ENCODE data around the gene TMEM198.

The TMEM198 gene

DNA sequence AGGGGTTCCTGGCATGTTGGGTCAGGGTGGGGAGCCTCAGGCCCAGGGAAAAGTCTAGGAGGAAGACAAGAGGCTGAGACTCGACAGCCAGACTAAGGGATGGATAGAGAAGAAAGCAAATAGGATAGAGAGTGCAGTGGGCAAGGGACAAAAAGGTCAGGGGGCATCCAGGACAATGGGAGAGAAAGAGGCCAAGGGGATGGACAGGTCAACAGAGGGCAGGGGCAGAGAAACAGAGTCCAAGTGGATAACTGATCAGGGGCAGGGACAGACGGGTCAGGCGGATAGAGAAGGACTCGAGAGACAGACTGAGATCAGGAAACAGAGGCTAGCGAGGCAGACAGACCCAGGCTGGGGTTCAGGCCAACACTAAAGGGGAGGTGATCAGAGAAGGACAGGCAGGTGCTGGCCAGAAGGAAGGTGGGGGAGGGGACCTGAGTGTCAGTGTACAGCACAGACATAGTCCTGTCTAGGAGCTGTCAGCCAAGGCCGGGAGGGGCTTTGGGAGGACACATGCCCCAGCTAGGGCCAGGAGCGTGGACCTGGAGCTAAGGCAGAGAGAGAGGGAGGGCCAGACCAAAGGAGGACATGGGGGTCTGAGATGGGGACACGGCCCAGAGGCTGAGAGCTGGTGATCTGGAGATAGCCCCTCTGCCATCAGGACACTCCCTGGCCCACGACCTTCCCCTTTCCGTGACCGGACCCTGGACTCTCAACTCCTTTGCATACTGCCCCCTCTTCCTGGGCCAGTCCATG is 17.3 kb upstream of the TMEM198 start:
- no peak for DNase-seq

DNA sequence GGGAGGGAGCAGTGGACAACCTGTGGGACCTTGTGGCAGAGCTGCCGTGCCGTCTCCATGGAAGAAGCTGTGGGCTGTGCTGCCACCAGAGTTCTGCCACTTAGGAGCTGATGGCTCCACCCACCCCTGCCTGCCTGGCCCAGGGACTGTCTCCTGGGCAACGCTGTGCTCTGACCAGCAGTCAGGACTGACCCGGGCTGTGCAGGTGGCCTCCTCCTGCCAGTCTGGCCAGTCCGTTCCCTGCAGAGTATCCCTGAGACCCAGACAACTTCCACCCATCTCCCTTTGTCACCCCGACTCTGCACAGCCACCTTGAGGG is 16.8 kb upstream of the TMEM198 start:
- DNase-seq = no peak

DNA sequence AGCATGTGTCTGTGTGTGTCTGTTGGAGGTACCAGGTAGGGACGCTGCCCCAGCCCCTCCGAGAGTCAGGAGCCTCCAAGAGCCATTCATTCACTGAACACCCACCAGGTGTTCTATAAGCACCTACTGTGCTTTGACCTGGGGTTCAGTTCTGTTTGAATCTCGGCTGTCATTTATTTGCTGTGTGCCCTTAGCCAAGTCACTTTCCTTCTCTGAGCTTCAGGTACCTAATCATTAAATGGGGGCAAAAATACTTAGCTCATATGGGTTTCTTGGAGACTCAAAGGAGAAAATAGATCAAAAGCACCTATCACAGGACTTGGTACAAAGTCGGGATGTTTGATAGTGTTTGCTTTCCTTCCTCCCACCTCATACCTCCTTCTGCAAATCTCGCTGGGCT is 16.4 kb upstream of the TMEM198 start:
- DNase-seq = no peak

DNA sequence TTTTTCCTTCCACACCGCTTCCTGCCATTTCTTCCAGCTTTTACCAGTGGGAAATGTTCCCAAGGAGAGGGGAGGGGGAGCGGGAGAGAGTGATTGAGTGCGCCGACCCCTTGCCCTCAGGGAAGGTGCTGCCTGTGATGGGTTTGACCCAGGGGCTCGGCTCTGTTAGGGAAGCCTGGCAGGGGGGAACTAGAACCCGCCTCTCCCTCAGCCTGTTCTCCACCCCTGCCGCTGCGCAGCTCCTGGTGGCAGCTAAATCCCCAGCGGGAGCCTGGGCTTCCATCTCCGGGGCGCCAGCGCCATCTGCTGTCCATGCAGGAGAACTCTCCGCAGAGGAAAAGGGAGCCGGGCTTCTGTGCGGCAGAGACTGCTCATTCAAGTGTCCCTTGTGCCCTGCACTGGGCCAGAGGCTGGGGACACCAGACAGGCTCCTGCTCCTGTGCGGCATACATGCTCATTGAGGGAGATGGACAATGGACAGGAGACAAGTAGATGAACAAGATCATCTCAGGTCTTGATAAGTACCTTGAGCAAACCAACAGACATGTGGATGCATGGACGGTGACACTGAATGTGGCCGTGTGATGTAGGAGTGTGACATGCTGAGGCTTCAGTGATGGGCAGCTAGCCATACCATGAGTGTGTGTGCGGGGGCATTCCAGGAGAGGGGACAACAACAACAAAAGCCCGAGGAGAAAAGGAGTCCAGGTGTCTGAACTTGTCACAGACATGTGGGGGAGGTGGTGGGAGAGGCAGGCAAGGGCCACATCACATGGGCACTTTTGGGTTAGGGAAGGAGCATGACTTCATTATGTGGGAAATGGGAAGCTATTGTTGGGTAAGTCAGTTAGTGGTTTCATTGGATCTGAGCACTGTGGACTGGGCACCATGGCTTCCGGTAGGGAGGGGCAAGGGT is 13.5 kb upstream of the TMEM198 start:
- no peak for DNase-seq

DNA sequence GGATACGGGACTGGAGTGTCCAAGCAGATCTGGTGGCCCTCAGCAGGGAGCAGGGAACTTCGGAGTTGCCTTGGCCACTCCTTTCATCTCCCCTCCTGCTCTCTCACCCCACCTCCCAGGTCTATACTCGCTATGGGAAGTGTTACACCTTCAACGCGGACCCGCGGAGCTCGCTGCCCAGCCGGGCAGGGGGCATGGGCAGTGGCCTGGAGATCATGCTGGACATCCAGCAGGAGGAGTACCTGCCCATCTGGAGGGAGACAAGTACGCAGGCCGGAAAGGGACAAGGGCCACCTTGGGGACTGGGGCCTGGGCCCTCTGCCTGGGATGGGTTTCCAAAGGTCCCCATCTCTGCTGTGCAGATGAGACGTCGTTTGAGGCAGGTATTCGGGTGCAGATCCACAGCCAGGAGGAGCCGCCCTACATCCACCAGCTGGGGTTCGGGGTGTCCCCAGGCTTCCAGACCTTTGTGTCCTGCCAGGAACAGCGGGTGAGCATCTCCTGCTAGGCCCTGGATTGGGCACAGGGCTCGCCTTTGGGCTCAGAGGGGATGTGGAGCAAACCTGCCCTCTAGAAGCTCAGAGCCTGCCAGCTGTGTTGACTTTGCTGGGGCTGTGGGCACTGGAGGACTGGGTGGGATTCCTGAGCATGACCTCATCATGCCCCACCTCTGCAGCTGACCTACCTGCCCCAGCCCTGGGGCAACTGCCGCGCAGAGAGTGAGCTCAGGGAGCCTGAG is 12.0 kb upstream of the TMEM198 start:
- DNase-seq = no peak

DNA sequence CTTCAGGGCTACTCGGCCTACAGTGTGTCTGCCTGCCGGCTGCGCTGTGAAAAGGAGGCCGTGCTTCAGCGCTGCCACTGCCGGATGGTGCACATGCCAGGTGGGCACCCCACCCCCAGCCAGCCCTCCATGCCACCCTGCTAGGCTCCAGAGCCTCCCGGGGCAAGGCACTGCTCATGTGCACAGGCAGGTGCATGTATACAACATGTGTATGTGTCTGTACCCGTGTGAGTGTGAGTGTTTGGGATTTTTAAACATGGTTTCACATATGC is 11.5 kb upstream of the TMEM198 start:
- DNase-seq = no peak

DNA sequence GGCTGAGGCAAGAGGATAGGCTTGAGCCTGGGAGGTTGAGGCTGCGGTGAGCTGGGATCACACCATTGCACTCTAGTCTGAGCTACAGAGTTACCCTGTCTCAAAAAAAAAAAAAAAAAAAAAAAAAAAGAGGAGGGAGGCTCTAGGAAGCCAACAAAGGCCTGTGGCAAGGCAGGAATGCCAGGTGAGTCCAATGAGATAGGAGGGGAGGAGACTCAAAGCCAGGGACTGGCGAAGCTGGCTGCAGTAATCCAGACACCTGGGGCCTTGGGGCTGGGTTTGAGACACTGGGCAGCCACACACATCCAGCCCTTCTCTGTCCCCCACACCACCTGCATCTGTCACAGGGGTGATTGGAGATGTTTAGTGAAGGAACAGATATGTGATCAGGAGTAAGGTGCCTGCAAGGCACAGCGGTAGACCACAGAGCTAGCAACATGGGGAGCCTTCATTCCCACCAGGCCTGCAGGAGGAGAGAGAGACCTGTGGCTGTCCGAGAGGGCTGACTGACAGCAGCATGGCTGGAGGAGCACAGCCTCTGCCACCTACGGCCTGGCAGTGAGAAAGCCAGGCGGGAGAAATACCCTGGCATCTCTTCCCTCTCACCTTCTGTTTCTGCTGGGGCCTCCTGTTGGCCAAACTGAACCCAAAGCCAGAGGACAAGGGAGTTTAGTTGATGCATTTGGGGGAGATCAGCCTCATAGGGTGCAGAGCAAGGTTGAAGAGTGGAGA is 9.7 kb upstream of the TMEM198 start:
- no peak for DNase-seq

DNA sequence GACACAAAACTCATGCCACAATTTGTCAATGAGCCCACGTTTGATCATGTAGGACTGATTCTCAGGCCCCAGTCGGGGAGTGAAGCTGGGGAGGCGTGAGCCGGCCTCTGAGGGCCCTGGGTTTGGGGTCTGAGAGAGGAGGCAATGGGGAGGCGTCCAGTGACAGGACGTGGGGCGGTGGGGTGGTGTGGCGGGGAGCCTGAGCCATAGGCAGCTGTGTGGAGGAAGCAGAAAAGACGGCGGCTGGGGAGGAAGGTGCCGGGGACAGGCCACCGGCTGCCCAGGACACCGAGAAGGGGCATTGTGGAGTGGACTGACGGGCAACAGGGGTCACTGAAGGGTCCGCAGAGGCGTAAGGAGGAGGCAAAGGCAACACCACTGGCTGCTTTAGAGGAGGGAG is 7.4 kb upstream of the TMEM198 start:
- no peak for DNase-seq

DNA sequence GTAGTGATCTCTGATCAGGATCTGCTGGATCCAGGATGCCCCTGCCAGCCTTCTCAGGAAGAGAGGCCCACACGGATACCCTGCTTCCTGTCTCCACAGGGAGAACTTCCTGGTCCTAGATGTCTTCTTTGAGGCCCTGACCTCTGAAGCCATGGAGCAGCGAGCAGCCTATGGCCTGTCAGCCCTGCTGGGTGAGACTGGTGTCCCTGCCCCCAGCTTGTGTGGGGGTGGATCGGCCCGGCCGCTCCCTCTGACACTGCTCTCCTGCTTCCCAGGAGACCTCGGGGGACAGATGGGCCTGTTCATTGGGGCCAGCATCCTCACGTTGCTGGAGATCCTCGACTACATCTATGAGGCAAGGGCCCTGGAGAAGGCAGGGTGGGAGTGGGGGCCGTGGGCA is 6.9 kb upstream of the TMEM198 start:
- no peak for DNase-seq

DNA sequence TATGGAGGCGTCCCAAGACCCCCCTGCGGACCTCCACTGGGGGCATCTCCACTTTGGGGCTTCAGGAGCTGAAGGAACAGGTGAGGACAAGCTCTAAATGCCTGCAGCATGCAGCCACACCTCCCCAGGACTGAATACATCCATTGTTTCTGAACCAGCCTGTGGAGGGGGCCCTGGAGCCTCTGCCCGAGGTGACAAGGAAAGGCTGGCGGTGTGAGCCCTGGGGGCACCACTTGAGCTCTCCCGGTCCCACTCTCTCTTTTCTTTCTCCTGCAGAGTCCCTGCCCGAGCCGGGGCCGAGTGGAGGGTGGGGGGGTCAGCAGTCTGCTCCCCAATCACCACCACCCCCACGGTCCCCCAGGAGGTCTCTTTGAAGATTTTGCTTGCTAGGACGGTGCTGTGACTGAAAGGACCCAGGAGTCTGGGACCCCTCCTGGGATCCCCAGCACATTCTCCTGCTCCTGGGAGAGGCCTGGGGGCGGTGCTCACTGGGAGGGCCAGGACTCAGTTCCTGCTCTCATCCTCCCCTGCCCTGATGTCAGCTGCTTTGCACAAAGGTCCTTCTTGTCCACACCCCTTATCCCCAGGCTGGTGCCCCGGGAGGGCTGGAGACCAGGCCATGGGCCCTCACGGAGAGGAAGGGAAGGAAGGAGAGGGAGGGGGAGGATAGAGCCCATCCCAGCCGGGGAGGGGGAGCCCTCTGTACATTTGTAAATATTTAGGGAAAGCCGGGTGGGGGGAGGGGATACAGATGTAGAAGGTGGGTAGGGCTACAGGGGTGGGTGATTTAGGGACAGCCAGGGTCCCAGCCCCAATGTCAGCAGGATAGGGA is 6.0 kb upstream of the TMEM198 start:
- no peak for DNase-seq

DNA sequence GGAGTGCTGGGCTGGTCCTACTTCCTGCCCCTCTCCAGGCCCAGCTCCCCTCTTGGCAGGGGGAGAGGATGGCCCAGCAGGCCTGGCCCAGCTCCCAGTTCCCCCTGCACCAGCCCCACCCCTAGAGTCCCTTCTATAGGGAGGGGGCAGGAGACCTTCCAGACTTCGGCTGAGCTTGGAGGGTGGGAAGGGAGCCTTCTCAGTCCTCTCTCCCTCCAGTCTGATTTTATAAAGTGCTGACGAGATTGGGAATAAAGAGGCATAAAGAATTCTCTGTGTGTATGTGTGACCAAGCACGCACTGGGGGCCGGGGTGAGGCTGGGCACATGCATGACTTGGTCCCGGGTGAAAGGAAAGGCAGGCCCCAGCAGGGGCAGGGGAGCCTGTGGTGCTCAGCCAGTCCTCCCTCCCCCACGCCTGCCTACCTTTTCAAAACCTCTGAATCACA is 5.3 kb upstream of the TMEM198 start:
- no peak for DNase-seq

DNA sequence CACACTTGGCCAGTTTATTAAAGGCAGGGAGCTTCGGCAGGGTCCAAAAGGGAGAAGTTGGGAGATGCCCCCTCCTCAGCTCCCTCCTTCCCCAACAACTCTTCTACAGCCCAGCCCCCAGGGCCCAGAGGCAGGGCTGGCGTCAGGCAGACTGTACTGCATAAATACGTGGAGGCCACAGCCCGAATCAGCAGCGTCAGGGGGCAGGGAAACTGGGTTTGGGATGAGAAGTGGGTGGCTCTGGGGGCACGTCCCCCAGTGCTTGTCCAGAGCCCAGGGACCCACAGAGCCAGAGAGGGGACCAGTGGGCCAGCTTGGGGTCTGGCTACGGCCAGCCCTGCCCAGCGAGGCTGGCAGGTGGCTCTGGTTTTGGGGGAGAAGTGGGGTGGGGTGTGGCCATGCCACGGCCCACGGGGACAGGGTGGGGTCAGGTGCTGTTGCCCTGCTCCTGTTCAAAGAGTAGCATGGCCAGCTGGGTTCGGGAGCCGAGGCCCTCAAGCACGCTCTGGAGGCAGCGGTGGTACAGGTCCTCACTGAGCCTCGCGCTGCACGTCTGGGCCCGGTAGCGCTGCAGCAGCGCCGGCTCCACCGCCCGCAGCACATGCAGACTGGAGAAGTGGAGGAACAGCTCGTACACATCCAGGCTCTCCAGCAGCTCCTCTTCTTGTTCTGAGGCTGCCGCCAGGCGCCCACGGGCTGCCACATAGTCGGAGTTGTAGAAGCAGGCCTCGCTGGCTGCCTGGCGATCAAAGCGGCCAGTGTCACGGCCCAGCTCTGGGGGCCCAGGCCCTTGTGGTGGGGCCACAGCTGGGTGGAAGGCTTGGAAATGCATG is 4.7 kb upstream of the TMEM198 start:
- no peak for DNase-seq

DNA sequence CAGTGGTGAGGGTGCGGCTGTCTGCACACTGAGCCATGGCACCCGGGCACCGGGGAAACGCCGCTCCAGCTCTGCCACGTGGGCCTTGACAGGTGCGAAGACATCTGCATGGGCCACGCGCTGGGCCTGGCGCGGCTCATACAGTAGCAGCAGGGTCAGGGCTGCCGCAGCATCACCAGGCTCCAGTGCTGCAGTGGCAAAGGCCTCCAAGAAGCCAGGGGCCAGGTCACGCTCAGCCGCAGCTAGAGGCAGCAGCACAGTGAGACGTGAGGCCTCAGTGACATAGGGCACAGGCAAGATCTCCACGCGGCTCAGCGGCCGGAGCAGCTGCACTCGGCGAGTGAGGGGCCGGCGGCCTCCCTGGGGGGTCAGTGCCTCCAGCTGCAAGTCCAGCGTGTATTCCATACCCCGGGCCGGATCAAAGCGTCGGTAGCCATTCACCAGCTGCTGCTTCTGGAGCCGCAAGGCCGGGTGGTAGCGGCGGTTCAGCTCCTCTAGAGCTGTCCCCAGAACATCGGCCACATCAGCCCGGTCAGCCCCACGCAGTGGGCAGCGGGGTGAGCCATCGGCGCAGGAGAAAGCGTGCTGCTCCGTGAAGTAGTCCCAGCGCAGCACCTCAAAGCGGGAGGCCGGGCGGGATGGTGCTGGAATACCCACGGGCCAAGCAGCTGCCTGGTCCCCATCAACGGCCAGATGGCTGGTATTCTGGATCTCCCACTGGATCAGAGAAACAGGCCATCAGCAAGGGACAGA is 3.7 kb upstream of the TMEM198 start:
- DNase-seq = no peak

DNA sequence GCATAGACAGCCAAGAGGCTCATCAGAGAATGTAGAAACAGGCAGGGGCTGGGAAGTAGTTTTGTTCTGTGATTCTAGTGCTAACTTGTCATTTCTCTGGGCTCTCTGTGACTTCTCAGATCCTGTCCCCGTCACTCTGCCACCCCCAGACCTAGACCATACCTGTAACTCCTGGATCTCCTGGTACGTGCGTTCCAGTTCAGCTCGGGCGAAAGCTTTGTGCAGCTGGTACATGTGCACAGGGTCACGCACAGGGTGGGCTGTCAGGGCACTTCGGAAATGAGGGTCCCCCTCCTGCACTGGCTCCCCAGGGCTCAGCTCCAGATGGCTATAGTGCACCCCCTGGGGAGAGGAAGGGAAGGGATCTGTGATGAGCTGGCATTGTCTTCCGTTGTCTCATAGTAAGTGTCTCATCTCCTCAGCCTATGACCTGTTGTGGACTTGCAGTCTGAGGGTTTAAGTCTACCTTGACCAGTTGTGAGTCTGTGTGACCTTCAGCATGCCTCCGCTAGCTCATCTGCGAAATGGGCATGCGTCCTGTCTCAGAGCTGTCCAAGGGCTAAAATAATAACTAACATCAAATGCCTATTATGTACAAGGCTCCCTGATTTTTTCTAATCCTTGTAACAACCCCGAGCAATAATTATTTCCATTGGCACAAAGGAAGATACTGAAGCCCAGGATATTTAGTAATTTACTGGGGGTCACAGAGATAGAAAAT is 2.9 kb upstream of the TMEM198 start:
- no peak for DNase-seq

DNA sequence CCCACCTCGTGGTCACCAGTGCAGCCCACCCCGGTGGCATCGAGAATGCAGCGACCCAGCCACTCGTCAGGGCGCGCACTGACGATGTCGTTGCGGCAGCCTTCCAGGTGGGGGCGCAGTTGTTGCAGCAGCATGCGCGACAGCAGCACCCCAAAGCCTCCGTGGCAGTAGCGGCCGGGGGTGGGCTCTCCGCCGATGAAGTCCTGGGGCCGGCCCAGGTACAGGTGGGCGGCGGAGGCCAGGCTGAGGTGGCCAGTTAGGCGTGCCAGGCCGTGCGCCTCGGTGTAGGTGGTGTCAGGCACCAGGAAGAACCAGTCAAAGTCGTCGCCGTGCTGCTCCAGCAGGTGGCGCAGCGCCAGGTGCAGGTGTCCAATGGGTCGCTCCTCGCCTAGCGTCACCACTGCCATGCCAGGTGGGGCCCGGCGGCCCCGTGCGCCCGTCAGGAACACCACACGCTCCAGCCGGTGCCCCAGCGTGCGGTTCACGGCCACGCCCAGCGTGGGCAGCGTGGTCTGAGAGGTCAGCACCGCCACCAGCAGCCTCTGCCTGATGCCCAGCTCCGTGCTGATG is 2.1 kb upstream of the TMEM198 start:
- no peak for DNase-seq

DNA sequence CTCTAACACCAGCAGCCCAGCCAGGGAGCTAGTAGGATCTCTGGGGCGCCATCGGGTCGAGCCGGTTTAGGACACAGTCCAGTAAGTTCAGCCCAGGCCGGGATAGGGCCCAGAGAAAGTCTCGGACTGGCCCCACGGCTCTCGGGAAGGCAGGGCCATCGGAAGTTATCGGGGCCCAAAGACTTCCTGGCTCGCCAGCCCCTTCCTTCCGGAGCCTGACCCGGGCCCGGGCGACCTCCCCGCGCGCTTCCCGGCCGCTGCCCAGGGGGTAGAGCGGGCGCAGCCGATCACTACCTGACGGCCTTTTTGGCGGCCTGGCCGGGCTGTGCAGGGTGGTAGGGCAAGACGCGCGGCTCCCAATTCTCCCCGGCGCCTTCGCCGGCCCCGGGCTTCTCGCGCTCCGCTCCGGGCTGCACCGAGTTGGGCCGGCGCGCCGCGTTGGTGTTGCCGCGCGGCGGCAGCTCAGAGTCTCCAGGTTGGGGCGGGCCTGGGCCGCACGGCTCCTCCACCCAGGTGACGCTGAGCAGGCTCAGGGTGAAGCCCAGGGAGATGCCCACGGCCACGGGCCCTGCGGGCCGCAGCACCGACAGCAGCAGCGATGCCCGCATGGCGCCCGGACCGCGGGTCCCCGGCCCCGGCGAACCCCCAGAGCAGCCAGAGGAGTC is 765 bp upstream of the TMEM198 start:
- DNase-seq = no peak

DNA sequence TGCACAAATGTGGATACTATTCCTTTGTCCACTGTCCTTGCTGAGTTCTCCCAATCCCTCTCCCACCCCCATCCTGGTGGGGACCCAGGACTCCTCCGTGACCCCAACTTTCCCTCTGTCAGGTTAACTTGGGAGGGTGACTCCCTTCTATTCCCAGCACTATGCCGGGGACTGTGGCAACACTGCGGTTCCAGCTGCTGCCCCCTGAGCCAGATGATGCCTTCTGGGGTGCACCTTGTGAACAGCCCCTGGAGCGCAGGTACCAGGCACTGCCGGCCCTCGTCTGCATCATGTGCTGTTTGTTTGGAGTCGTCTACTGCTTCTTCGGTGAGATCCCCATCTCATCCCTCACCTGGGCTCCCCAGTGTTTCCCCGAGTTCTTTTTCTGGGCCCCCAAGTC is 739 bp downstream of the TMEM198 start:
- no peak for DNase-seq

DNA sequence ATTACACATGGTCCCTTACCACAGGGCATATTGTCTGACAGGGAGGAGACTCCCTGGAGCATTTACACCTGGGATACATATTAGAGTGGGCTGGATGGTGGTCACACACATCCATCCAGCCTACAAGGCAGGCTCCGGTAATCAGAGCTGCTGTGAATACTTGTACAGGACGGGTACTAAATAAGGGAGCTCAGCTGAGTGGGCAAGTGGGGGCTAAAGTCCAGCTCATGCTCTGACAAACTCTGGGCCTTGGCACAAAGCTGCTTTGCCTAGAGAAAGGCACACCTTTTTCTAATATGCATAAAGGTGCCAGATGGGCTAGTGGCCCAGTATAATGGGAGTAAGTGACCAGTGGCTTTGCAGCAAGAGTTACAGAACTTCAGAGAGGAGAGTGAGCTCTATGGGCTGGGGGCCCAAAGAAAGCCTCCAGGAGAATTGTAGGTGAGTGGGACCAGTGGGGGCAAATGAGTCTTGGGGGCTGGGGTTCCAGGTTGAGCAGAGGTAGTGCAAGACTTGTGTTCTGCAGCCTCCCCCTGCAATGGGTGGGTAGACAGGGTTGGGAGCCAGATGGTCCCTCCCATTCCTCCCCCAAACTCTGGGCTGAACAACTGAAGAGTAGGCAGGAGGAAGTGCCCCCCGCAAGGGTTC is 1.6 kb downstream of the TMEM198 start:
- DNase-seq = no peak
